ELF-1 (cell line): ENCODE results near the gene AGBL5.
A peak's percentile ranks its signal among the peaks of the same experiment; 100 is the strongest.
"Not testable (repeated sequence)": the region's sequence is repeated elsewhere in the genome, so short reads cannot be mapped to it uniquely, and the experiment has no call there.

ENCODE experiments used
- DNase-seq: peaks from one replicate; pipeline ENCODE4 v3.0.0-alpha.2; 2016; ENCODE audit warnings: low read depth, low spot score

Gene AGBL5

GRCh38 chr2:27091746-27092695, 40.6 kb downstream of the AGBL5 start:
- no peak for DNase-seq

GRCh38 chr2:27092696-27093429, 41.4 kb downstream of the AGBL5 start:
- no peak for DNase-seq

- no peak for DNase-seq
Measured at GRCh38 chr2:27093430-27094352, 42.2 kb downstream of the AGBL5 start.

GRCh38 chr2:27094353-27094984, 43.0 kb downstream of the AGBL5 start:
- no peak for DNase-seq

GRCh38 chr2:27095427-27095744, 43.9 kb downstream of the AGBL5 start:
- DNase-seq = no peak

- DNase-seq = peak; percentile 69
Measured at GRCh38 chr2:27095745-27096651, 44.5 kb downstream of the AGBL5 start.

- DNase-seq = no peak
Measured at GRCh38 chr2:27096748-27097297, 45.4 kb downstream of the AGBL5 start.

GRCh38 chr2:27097341-27097740, 45.9 kb downstream of the AGBL5 start:
- DNase-seq = no peak

- DNase-seq = no peak
Measured at GRCh38 chr2:27099334-27099955, 48.0 kb downstream of the AGBL5 start.

GRCh38 chr2:27100036-27100435, 48.6 kb downstream of the AGBL5 start:
- no peak for DNase-seq

GRCh38 chr2:27102329-27102728, 50.9 kb downstream of the AGBL5 start:
- DNase-seq = no peak

- no peak for DNase-seq
Measured at GRCh38 chr2:27105981-27106380, 54.5 kb downstream of the AGBL5 start.

GRCh38 chr2:27108221-27108620, 56.8 kb downstream of the AGBL5 start:
- no peak for DNase-seq

- DNase-seq = no peak
Measured at GRCh38 chr2:27109083-27109482, 57.6 kb downstream of the AGBL5 start.

- DNase-seq = not testable (repeated sequence)
Measured at GRCh38 chr2:27110603-27111352, 59.3 kb downstream of the AGBL5 start.

GRCh38 chr2:27111392-27112078, 60.1 kb downstream of the AGBL5 start:
- DNase-seq = not testable (repeated sequence)

GRCh38 chr2:27115519-27115918, 64.1 kb downstream of the AGBL5 start:
- DNase-seq = no peak

- no peak for DNase-seq
Measured at GRCh38 chr2:27117995-27118524, 66.6 kb downstream of the AGBL5 start.
